CD4-positive, alpha-beta T cell treated with Interleukin-12 subunit alpha and Interleukin-12 subunit beta, for 1 hour (primary cell): Measurements from ENCODE around the gene NR3C2.
"Not testable (repeated sequence)": the region's sequence is repeated elsewhere in the genome, so short reads cannot be mapped to it uniquely, and the experiment has no call there.

Experiments
- DNase-seq: peaks from one replicate; pipeline ENCODE4 v3.0.0-alpha.2; 2020

The NR3C2 gene

DNA sequence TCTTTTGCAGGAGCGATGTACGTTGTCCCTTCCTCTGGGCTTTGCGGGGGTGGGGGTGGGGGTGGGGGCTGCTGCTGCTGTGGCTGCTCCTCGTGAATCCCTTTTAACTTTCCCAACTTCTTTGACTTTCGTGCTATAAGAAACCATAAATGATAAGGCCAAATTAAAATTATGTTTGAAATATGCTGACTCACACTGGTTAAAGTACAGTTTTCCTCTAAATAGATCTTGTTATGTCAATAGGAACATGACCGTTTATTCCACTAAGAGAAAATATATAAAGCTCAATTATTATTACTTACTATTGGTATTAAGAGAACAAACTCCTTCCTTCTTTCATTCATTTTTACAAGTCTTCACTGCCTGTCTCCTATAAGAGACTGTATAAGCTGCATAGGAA is 287.4 kb downstream of the NR3C2 start:
- DNase-seq: no peak

DNA sequence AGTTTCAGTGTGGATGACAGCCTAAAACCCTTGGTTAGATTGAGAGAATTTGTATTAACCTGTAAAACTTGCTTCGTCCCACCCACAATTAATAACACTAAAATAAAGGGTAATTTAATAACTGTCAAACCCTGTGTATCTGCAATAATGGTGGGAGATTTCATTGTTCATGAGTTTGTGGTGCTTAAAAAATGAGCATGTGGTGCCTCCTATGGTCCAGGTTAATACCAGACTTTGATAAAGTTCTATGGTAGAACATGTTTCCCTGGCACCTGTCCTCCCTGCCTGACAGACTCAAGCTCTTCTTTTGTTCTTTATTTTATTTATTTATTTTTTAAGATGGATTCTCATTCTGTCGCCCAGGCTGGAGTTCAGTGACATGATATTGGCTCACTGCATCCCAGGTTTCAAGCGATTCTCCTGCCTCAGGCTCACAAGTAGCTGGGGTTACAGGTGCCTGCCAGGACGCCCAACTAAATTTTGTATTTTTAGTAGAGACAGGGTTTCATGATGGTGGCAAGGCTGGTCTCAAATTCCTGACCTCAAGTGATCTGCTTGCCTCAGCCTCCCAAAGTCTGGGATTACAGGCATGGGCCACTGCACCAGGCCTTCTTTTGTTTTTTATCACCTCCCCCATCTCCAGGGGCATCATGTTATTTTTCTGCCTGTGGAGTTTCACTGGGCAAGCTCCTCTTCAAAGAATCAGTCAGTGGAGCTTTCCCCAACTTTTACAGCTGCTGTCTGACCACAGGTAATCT is 289.2 kb downstream of the NR3C2 start:
- DNase-seq: no peak

DNA sequence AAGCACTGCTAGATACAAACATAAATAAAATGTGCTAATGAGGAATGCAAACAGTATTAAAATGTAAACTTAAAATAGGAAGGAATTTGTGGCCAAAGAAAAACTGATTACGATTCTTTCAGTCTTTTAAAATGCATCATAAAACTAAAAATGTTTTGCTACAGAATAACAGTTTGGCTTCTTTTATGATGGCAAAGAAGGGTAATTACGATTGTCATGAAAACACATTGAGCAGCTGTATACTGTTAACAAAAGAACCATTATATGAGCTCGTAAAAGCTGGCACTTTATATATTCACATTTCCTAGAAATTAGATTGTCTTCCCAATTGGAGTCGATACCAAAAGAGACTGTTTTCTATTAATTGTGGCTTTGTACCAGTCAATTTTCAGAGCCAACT is 290.4 kb downstream of the NR3C2 start:
- no peak for DNase-seq

DNA sequence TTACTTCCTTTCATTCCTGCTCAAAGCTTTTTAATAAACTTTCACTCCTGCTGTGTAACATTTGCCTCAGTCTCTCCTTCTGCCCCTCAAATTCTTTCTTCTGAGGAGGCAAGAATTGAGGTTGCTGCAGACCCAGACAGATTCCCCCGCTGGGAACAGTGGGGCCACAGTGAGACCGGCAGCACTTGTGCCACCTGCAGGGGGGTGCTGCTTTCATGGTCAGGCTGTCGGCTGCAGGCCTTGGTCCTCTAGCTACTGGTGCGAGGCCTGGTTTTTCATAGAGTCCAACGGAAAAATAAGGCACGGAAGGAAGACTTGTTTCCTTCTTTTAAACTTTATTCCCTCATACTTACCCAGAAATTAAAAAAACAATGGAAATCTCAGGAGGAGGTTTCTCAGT is 296.7 kb downstream of the NR3C2 start:
- no peak for DNase-seq

DNA sequence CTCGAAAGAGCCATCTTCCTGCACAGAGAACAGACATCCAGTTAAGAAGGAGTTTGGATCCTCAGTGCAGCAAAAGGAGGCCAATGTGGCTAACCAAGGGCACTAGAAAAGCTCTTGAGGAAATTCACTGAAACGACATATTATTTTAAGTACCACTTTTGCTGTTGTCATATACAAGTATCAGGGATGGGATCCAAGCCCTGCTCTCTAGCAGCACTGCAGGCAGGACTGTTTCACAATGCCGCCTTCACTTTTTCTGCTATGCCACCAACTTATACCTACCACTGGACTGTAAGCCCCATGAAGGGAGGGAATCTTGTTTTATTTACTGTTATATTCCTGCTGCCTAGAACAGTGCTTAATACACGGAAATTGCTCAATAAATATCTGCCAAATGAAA is 299.0 kb downstream of the NR3C2 start:
- DNase-seq: no peak

DNA sequence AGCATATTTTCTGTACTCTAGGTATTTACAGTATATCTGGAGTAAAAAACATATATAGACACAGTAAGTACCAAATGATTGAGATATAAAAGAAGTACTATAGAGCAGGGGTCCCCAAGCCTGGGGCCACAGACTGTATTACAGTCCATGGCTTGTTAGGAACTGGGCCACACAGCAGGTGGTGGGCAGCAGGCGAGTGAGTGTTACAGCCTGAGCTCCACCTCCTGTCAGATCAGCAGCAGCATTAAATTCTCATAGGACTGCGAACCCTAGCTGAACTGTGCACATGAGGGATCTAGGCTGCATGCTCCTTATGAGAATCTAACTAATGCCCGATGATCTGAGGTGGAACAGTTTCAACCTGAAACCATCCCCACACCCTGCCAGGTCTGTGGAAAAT is 300.7 kb downstream of the NR3C2 start:
- no peak for DNase-seq

DNA sequence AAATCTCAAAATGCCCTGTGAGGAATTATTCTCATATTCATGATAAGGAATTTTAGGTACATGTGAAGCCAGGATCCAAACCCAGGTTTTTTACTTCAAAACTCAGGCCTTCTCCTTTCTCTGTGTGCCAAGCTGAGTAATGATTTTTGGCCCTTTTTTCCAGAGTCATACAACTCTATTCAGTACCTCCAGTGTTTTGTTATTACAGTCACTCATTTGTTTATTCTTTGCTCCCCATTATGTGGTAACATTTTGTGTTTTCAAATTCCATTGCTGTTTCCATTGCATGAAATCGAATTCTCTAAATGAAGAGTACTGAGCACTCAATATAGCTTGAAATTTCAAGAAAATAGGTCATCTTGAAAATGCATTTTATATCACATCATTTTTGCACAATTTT is 315.4 kb downstream of the NR3C2 start:
- DNase-seq: no peak

DNA sequence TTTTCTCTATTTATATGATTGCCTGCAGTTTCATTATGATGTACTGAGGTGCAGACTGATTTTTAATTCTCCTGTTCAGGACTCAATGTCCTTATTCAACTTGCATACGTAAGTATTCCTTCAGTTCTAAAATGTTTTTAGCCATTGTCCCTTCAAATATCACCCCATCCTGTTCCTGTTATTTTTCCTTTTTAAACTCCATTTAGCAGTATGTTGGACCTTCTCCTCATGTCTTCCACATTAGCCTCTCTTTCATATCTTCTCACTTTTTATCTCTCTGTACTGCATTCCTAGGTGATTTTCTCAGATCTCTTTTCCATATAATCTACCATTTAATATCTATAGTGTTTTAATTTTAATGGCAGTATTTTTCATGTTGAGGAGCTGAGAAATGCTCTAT is 317.7 kb downstream of the NR3C2 start:
- DNase-seq: no peak

DNA sequence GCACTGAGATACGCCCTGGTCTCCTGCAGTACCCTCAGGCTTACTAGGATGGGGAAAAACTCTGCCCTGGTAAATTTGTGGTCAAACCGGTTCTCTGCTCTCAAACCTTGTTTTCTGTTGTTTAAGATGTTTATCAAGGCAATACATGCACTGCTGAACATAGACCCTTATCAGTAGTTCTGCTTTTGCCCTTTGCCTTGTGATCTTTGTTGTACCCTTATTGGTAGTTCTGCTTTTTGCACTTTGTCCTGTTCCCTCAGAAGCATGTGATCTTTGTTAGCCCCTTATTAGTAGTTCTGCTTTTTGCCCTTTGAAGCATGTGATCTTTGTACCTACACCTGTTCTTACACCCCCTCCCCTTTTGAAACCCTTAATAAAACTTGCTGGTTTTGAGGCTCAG is 319.1 kb downstream of the NR3C2 start:
- DNase-seq: not testable (repeated sequence)

DNA sequence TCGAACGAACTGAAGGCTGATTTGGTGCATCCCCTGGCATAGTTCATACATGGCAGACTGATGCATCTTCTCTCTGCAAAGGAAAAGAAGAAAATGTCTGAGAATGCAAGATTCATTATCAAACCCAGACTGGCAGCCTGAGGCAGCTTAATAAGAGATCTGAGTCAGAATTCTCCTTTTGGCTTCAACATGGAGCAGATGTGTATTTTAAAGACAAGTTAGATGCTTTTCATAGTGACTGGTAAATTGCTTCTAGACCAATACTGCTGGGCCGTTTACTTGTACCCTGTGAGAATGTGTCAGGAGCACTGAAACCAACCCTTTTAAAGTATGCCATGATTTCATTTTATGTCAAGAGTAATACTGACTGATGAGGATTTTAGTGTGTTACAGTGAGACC is 322.0 kb downstream of the NR3C2 start:
- DNase-seq: no peak

DNA sequence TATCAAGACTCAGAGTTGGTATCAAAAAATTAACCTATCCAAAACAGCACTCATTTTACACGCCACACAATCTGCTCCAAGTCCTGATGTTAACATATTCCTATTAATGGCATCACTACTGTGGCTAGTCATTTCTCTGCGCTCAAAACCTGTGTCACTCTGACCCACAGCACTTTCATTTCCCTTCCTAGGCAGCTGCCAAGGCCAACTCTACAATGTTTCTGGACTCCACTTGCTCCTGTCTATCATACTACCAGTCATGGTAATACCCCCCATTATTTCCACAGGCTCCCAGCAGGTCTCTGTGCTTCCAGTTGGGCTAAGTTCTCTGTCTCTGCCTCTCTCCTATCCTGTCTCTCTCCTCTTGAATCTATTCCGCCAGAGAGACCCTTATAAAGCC is 323.6 kb downstream of the NR3C2 start:
- DNase-seq: no peak

DNA sequence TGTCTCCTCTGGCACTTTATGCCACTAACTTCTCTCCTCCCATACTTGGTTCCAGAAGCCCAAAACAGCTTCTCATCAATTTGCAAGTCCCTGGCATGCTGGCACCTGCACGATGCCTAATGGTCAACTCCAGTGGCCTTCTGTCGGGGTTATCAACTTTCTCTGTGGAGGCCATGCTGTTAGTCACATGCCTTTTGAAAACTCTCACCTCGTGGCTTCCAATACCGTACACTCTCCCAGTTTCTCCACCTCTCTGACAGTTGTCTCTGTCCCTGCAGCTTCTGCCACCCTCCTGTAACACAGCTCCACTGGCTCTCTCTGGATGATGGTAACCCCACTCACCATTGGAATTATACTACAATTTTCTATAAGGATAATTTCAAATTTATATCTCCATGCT is 324.0 kb downstream of the NR3C2 start:
- no peak for DNase-seq

DNA sequence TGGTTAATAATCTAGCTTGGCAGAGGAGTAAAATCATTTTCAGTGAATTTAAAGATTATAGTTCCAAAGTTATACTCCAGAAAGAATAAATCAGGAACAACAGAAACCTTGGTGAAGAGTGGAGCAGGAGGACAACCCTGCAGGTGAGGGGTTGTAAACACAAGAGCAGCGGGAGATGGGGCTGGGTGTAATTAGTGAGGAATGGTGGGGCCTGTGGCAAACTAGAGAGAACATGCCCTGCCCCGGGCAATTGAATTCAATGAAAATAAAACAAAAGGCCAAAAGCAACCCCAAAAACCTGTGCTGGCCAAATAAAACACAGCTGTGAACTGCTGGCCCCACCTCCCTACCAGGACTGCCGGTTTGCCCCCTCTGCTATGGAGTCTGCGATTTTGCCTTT is 325.2 kb downstream of the NR3C2 start:
- DNase-seq: no peak

DNA sequence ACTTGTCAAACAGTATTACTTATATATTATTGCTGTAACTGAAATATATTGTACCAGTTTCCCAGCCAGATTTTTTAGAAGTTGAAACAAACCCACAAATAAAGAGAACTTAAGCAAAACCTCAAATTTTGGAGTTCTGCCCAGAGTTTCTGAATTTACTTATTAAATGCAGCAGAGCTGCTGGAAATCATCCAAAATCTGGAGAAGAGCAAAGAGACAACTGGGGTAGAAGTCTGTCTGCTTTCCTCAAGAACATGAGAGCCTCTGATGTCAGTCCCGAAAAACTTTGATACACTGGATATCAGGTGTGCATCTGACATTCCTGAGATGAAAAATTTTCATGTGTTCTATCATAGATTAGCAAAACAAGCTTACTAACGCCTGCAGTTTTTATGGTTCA is 325.9 kb downstream of the NR3C2 start:
- DNase-seq: no peak

DNA sequence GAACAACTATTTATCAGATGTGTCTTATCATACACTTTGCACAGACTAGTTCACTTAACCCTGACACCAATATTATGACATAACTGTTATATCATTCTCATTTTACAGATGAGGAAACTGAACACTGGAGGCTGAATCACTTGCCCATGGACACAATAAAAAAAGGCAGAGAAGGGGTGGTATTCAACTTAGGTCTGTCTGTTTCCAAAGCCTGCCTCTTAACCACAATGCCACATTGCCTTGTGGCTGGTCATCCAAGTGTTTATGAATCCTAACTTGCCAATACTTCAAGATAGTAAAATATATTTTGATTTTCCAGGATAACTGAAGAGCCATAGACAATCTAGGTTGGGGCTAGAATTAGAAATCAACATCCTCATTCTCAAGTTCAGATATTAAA is 327.8 kb downstream of the NR3C2 start:
- no peak for DNase-seq

DNA sequence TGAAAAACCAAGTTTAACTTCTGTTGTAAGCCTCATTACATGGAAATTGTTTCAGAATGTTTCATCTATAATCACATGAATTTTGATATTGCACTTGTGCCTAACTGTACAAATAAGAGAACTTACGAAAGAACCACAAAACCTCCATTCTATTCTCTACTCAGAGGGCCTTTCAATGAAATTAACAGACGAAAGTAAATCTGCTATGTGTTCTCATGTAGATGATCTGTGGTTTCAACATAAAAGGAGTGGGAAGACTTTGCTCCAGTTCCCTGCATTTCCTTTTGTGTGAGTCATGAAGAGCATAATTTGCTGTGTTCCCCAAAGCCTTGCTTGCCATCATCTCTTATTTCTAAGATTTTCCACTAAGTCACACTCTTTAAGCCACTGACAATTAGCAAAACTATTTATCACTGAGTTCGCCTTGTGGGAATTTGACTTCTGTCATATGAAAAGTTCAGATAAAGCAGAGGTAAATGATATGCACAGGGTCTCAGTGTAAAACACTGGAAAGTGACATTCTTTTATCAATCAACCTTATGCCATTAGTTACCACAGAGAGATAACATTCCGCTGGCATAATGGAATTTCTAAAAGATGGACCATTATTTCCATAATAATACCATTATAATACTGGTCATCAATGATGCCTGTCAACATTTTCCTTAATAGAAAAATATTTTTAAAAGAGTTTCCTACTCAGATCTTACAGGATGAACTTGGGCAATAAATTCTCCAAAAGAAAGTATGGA is 329.8 kb downstream of the NR3C2 start:
- no peak for DNase-seq

DNA sequence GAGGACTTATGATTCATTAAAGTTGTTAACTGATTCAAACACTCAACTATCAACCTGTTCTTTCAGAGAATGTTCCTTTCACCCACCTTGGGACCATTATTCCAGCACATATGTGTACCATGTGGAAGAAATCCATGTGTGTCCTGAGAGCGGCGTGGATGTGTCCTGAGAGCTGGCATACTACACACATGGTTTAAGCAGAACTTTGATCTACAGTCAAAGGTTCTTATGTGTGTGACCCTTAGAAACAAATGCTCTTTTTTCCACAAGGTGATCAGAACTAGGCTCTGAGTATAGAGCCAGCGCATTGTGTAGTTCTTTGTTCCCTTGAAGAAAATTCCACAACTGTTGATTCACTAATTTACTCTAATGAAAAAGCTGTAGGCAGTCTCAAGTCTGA is 332.0 kb downstream of the NR3C2 start:
- DNase-seq: no peak

DNA sequence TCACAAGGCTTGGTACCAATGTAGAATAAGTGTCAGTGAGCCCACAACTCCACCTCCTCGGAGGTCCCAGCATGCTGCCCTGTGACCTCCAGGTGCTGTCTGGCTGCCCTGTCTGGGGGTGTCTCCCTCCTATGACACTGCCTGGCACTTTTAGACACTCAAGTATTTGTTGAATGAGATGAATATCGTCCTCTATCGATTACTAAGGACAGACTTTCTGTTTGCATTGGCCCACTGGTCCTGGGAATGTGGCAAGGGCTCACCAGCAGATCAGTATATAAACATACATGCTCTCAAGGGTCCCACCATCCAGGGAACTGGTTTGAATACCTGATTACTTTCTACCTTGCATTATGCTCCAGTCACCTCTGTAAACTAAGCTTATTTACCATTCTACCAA is 333.0 kb downstream of the NR3C2 start:
- no peak for DNase-seq

DNA sequence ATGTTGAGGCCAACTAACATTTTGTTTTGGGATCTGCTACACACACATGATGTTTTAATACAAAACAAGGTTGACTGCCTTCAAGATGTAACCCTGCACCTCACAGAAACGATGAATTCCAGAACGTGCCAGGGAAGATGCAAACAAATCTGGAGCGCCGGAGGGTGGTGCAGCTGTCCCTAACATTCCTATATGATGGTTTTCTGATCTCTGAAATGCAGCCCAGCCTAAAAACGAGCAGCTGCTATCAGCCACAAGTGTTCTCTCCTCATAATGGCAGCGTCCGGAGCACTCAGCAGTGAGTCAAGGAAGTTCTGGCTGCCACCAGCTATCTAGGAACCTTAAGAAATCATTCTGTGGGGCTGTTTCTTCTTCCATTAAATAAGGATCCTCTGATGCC is 333.4 kb downstream of the NR3C2 start:
- no peak for DNase-seq

DNA sequence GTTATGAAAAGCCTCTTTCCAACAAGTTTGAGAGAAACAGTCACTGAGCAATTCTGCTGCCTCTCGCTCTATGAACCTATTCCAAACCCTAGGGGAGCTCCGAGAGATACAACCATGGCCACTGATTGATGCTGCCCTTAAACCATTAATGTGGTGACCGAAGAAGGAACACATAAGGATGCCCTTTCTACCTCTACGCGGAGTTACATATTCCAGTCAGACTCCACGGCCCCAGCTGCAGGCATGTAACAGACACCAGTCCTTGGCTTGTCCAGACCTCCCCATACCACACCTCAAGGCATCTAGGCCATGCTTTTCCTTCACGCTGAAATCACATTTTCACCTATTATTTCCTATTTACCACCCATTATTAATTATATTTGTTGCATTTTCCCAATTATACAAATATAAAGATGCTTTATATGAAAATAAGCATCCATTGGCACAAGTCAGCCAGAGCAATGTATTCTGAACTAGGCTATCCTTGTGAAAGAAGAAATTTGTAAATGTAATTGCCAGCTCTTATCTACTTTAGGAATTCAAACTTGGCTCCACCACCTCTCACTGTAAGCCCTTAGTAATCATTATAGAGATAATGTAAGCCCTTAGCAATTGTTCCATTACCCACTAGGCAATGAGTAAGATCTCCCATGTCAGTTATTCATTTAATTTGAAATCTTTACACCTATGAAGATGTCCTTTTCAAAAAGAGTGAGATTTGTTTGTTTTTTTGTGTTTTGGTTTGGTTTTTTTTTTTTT is 338.4 kb downstream of the NR3C2 start:
- no peak for DNase-seq

DNA sequence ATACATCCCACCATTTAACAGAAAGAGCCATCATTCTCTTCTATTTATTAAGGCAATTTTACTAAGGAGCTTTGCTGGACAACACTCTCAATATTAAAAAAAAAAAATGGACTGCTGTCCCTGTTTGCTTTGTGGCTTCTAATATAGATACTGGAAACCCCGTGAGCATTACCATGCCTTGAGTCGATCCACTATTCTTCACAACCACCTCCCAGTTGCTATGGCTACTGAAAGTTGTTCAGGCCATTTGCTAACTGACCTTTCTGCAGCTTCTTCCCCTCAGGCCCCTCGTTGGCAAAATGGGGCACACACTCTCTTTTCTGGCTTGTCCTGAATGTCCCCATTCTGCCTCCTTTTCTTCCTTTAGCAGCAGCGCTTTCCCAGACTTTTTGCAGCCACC is 340.4 kb downstream of the NR3C2 start:
- no peak for DNase-seq

DNA sequence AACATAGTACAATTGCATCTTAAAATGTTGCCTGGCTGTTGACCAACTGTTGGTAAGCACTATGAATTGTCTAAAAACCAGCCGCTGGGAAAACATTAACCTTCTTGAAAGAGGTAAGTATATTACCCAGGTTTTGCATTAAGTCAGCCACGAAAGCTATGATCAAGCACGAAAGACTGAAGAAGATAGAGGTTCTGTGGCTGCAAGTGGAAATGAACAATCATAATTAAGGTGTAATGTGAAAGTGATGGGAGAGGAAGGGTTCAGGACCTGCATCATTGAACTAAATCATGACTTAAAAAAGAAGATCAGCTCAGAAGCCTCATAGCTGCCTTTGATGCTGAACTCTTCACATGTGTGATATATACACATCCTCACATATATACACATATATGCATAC is 341.0 kb downstream of the NR3C2 start:
- no peak for DNase-seq

DNA sequence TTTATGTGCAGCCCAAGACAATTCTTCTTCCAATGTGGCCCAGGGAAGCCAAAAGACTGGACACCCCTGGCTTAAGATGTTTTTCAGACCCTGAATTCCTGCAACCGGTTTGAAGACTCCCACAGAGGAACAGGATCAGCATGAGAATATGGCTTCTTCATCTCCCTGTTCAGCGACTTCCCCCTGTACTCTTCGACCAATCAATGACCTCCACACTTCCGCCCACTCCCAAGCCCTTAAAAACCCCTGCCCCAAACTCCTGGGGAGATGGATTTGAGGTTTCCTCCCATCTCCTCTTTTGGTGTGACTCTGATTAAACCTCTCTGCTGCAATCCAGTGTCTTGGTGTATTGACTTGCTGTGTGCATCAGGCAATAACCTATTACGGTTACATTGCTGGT is 344.4 kb downstream of the NR3C2 start:
- no peak for DNase-seq

DNA sequence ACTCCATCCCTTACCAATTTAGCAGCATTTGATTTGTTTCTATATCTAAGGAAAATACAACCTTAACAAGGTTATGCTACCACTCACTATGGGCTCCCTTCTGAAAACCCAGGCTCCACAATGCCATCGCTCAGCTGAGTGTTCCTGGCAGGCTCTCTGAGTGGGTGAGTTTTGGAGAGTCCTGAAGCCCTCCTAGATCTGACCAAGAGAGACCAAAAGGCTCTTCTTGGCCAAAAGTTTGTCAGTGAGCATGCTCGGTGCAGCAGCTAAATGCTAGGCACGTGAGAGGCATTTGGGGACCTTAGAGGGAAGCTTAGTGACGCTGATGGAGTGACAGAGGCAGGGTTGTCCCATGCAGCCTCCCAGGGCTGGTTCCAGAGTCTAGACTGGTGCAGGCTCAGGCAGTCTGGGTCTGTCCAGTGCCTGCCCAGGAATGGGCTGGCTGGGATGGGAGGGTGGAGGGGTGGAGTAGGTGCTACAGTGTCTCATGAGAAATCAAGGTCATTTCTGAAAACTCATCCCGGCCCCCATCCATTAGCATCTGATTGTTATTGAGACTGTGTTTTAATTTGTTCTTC is 346.8 kb downstream of the NR3C2 start:
- no peak for DNase-seq
